OCI-LY1 (cell line): Measurements from ENCODE around the gene MOAP1.

ENCODE experiments used
- H2AFZ ChIP-seq: fragments of 200-600 bp; sonication (generic), shearing (Covaris generic); 2 replicates; pipeline ENCODE4 v1.6.0; 2014; ENCODE audit warnings: antibody characterized with exemption, mild to moderate bottlenecking, low read length
- H3F3A ChIP-seq: fragments of 200-600 bp; sonication (generic), shearing (Covaris generic); 2 replicates; pipeline ENCODE4 v1.6.0; 2014; ENCODE audit warnings: mild to moderate bottlenecking, antibody characterized with exemption, low read length, moderate library complexity; ENCODE audit not compliant: insufficient read depth
- H3K27ac ChIP-seq: fragments of 200-600 bp; sonication (generic); 2 replicates; pipeline ENCODE4 v1.5.1; 2014; ENCODE audit warnings: low read length, mixed run types, mild to moderate bottlenecking, low read depth; ENCODE audit not compliant: poor library complexity, severe bottlenecking
- H3K27me3 ChIP-seq: fragments of 200-600 bp; sonication (generic); 2 replicates; pipeline ENCODE4 v1.6.0; 2014; ENCODE audit warnings: antibody characterized with exemption, mild to moderate bottlenecking, low read length, moderate library complexity; ENCODE audit not compliant: insufficient read depth
- H3K36me3 ChIP-seq: fragments of 200-600 bp; sonication (generic); 2 replicates; pipeline ENCODE4 v1.6.1; 2014; ENCODE audit warnings: mild to moderate bottlenecking, antibody characterized with exemption, low read length, moderate library complexity, mixed read lengths; ENCODE audit not compliant: insufficient read depth
- H3K4me1 ChIP-seq: fragments of 200-600 bp; sonication (generic); 2 replicates; pipeline ENCODE4 v1.5.1; 2014; ENCODE audit warnings: mild to moderate bottlenecking, low read length, moderate library complexity; ENCODE audit not compliant: insufficient read depth, severe bottlenecking
- H3K4me2 ChIP-seq: fragments of 200-600 bp; sonication (generic), shearing (Covaris generic); 2 replicates; pipeline ENCODE4 v1.6.1; 2014; ENCODE audit warnings: low read length
- H3K4me3 ChIP-seq: fragments of 200-600 bp; sonication (generic); 2 replicates; pipeline ENCODE4 v1.5.1; 2014; ENCODE audit warnings: low read length, low read depth, mild to moderate bottlenecking, mixed read lengths; ENCODE audit not compliant: poor library complexity, severe bottlenecking
- H3K79me2 ChIP-seq: fragments of 200-600 bp; shearing (Covaris generic); 2 replicates; pipeline ENCODE4 v1.6.1; 2016; ENCODE audit warnings: mixed run types, low read length, mixed read lengths; ENCODE audit not compliant: insufficient read depth
- H3K9ac ChIP-seq: fragments of 200-600 bp; sonication (generic), shearing (Covaris generic); 2 replicates; pipeline ENCODE4 v1.6.1; 2014; ENCODE audit warnings: mild to moderate bottlenecking, low read length, mixed read lengths
- H3K9me2 ChIP-seq: fragments of 200-600 bp; sonication (generic), shearing (Covaris generic); 2 replicates; pipeline ENCODE4 v1.6.1; 2014; ENCODE audit warnings: low read depth, mild to moderate bottlenecking, low read length, mixed read lengths
- H3K9me3 ChIP-seq: fragments of 200-600 bp; shearing (Covaris generic); 2 replicates; pipeline ENCODE4 v1.6.1; 2014; ENCODE audit warnings: low read length, mixed read lengths
- H4K20me1 ChIP-seq: fragments of 200-600 bp; sonication (generic), shearing (Covaris generic); 2 replicates; pipeline ENCODE4 v1.6.0; 2016; ENCODE audit warnings: mild to moderate bottlenecking, low read length; ENCODE audit not compliant: insufficient read depth
- CTCF ChIP-seq: fragments of 200-600 bp; sonication (generic), shearing (Covaris generic); IDR thresholded peaks from 2 replicates; pipeline ENCODE4 v1.5.1; 2017; ENCODE audit warnings: mild to moderate bottlenecking, antibody characterized with exemption, low read length, moderate library complexity, mixed read lengths
- EZH2 ChIP-seq: fragments of 200-600 bp; sonication (generic), shearing (Covaris generic); IDR thresholded peaks from 2 replicates; pipeline ENCODE4 v1.8.0; 2017; ENCODE audit warnings: borderline replicate concordance, mixed run types, mild to moderate bottlenecking, antibody characterized with exemption, low read length, moderate library complexity, mixed read lengths

The MOAP1 gene

GRCh38 chr14:93206793-93207467 lies 22.2 kb upstream of the MOAP1 start, which contains the start of the genes GON7 and UBR7:
TSS of gene GON7 (minus strand) at chr14:93207065. CDS start at chr14:93207037, 28 bp downstream.
TSS of gene UBR7 (plus strand) at chr14:93207256. CDS start at chr14:93207292, 36 bp downstream.
- H3K79me2 ChIP-seq, result peaks cover 62% of the 10 kb centered on the region
- H2AFZ ChIP-seq, result no peak within 1 kb of the TSS
- peaks cover 40% of the 10 kb centered on the region for H3K36me3 ChIP-seq
- peak within 1 kb of the TSS; percentile 98 for H3K4me2 ChIP-seq
- no peaks in the 10 kb centered on the region for H3K9me2 ChIP-seq
- peak within 1 kb of the TSS; percentile 93 for H3K9ac ChIP-seq
- peaks cover 60% of the 10 kb centered on the region for H3K4me1 ChIP-seq
- no peaks in the 10 kb centered on the region for H3K27me3 ChIP-seq
- H4K20me1 ChIP-seq, result no peaks in the 10 kb centered on the region
- H3K9me3 ChIP-seq, result no peaks in the 10 kb centered on the region
- peak within 1 kb of the TSS; percentile 62 for H3K27ac ChIP-seq
- no peaks in the 10 kb centered on the region for H3F3A ChIP-seq
- no peak for TF ChIP-seq EZH2
- no peak for TF ChIP-seq CTCF
- peak within 1 kb of the TSS; percentile 95 for H3K4me3 ChIP-seq

- no peak overlapping the region for H3K9ac ChIP-seq
- no peaks in the 10 kb centered on the region for H3K27me3 ChIP-seq
- peaks cover 30% of the 10 kb centered on the region for H3K4me1 ChIP-seq
- H3K27ac ChIP-seq, result no peak overlapping the region
- no peak overlapping the region for H2AFZ ChIP-seq
- no peaks in the 10 kb centered on the region for H4K20me1 ChIP-seq
- no peak overlapping the region for H3K4me2 ChIP-seq
- no peaks in the 10 kb centered on the region for H3K9me2 ChIP-seq
- no peak for TF ChIP-seq CTCF
- no peak for TF ChIP-seq EZH2
- H3K36me3 ChIP-seq, result peaks cover 61% of the 10 kb centered on the region
- H3F3A ChIP-seq, result 0 out of 2 replicates have a peak, but pooled peaks cover 2% of the 10 kb centered on the region
- no peaks in the 10 kb centered on the region for H3K9me3 ChIP-seq
- no peak overlapping the region for H3K4me3 ChIP-seq
- H3K79me2 ChIP-seq, result peaks cover 36% of the 10 kb centered on the region
These were observed 16.5 kb upstream of the MOAP1 start for GRCh38 chr14:93201155-93201704.

GRCh38 chr14:93200553-93200952 lies 15.9 kb upstream of the MOAP1 start:
- H3K27me3 ChIP-seq, result no peaks in the 10 kb centered on the region
- TF ChIP-seq EZH2 (no peak), CTCF (no peak)
- no peak overlapping the region for H3K4me3 ChIP-seq
- no peak overlapping the region for H2AFZ ChIP-seq
- H3K36me3 ChIP-seq, result peaks cover 61% of the 10 kb centered on the region
- H3K27ac ChIP-seq, result no peak overlapping the region
- peaks cover 30% of the 10 kb centered on the region for H3K79me2 ChIP-seq
- H4K20me1 ChIP-seq, result no peaks in the 10 kb centered on the region
- peaks cover 24% of the 10 kb centered on the region for H3K4me1 ChIP-seq
- H3F3A ChIP-seq, result 0 out of 2 replicates have a peak, but pooled peaks cover 2% of the 10 kb centered on the region
- H3K9me2 ChIP-seq, result no peaks in the 10 kb centered on the region
- no peak overlapping the region for H3K9ac ChIP-seq
- H3K9me3 ChIP-seq, result no peaks in the 10 kb centered on the region
- no peak overlapping the region for H3K4me2 ChIP-seq
